ENCODE measurements around the gene PIK3R6. TPM values are rescaled to one million over a fixed set of nuclear protein-coding genes. Genes with fewer than 3 reads are reported as not detected.

Gene PIK3R6
- total and polyA plus RNA-seq, 2 of the 4 experiments (the other 2 are of a cell fraction) = not detected

DNA sequence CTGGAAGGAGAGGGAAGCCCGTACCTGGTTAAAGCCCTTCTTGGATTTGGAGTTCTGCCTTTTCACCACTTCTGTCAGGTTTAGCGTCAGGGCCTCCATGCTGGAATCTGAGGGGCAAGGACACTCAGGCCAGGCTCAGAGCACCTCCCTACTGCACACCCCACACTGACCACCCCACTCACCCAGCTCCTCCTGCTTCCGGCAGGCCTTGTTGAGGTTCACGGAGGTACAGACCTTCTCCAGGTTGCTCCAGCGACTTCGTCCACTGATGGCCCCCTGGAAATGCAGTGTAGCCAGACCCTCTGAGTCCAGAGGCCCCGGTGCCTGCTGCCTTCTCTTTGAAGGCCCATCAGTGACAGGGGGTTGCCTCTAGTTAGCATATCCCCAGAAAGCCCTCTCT, 14.1 kb upstream of the PIK3R6 start:
- no peak overlapping the region for H4K8ac ChIP-seq (ENCODE audit: low read depth in 2 of 2, low read length in 2 of 2)
- in situ Hi-C loops (cut with MboI; ENCODE audit: low sequenced_read_pairs) = no loop called here

More for the DNA sequence above, 14.1 kb upstream of the PIK3R6 start:
- no peak overlapping the region for H2AK9ac ChIP-seq (replicated peaks; ENCODE audit: low read depth, low read length, poor library complexity)
- WGBS, 2 experiments (ENCODE audit: extremely low coverage in 2 of 2, insufficient read length in 1 of 2) = no CpG with 5 or more reads among the region's 7 CpGs
- no peak overlapping the region for H3K23ac ChIP-seq (ENCODE audit: low read depth, low read length)
- DNase-seq (no peak), ATAC-seq (ENCODE audit: low read depth) (no peak)
- ChIA-PET POLR2A (ENCODE audit: unreplicated experiment) (no interaction called here), CTCF (no interaction called here)
- H3K4ac ChIP-seq (ENCODE audit: low read depth, low read length) = no peak overlapping the region
- BruUV-seq (replicated peaks) = no TSS peak
- intact Hi-C loops (cut with micrococcal nuclease) (no loop called here), dilution Hi-C loops (cut with HindIII; ENCODE audit: low sequenced_read_pairs, unreplicated experiment) (no loop called here)
- no peaks in the 10 kb centered on the region for H3K4me1 ChIP-seq (ENCODE audit: control insufficient read depth, insufficient read depth, low read length)
- no peaks in the 10 kb centered on the region for H4K20me1 ChIP-seq (ENCODE audit: insufficient read depth, low read length)
- no peak overlapping the region for H2BK5ac ChIP-seq (ENCODE audit: low read depth, low read length, poor library complexity, severe bottlenecking)
- no peak overlapping the region for H3K4me3 ChIP-seq (ENCODE audit: insufficient read depth, low read depth, low read length)
- H3K56ac ChIP-seq (ENCODE audit: extremely low read depth, insufficient read depth, low read length) = no peak overlapping the region
- no peak overlapping the region for H2AK5ac ChIP-seq (ENCODE audit: low read depth, low read length)
- H3K18ac ChIP-seq (ENCODE audit: low read depth, low read length) = no peak overlapping the region
- no peaks in the 10 kb centered on the region for H3K9me1 ChIP-seq (ENCODE audit: insufficient read depth, low read length)
- H3K9ac ChIP-seq (ENCODE audit: low read depth, low read length) = no peak overlapping the region
- TF ChIP-seq MXI1 (IDR thresholded peaks at IDR 0.05; ENCODE audit: borderline replicate concordance, low read depth, low read length) (no peak), MAFK (IDR thresholded peaks at IDR 0.05; ENCODE audit: low read depth, low read length) (no peak)
- TF ChIP-seq, protein P1, sequence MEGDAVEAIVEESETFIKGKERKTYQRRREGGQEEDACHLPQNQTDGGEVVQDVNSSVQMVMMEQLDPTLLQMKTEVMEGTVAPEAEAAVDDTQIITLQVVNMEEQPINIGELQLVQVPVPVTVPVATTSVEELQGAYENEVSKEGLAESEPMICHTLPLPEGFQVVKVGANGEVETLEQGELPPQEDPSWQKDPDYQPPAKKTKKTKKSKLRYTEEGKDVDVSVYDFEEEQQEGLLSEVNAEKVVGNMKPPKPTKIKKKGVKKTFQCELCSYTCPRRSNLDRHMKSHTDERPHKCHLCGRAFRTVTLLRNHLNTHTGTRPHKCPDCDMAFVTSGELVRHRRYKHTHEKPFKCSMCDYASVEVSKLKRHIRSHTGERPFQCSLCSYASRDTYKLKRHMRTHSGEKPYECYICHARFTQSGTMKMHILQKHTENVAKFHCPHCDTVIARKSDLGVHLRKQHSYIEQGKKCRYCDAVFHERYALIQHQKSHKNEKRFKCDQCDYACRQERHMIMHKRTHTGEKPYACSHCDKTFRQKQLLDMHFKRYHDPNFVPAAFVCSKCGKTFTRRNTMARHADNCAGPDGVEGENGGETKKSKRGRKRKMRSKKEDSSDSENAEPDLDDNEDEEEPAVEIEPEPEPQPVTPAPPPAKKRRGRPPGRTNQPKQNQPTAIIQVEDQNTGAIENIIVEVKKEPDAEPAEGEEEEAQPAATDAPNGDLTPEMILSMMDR (conservative IDR thresholded peaks at IDR 0.05; ENCODE audit: low read depth, low read length) = no peak
- no peaks in the 10 kb centered on the region; the same call in 1 of the 2 replicates for H3K9me3 ChIP-seq (ENCODE audit: control insufficient read depth, insufficient read depth, low read length)
- H2AFZ ChIP-seq (replicated peaks; ENCODE audit: low read length, poor library complexity) = no peak overlapping the region
- H2BK120ac ChIP-seq (ENCODE audit: low read depth, low read length) = no peak overlapping the region
- H3K36me3 ChIP-seq (ENCODE audit: control insufficient read depth, insufficient read depth, low read length) = no peaks in the 10 kb centered on the region
- H4K91ac ChIP-seq (ENCODE audit: insufficient read depth, low read depth, low read length) = no peak overlapping the region
- H2BK20ac ChIP-seq (ENCODE audit: low read depth, low read length) = no peak overlapping the region
- no peak overlapping the region for H3K27ac ChIP-seq (ENCODE audit: insufficient read depth, low read length)
- H3K4me2 ChIP-seq (ENCODE audit: low read depth, low read length) = no peak overlapping the region
- no peak overlapping the region for H2BK15ac ChIP-seq (ENCODE audit: low read depth, low read length)
- no peak overlapping the region for H4K5ac ChIP-seq (ENCODE audit: low read depth, low read length)
- H3K14ac ChIP-seq (replicated peaks; ENCODE audit: low read depth, low read length) = no peak overlapping the region
- no peaks in the 10 kb centered on the region for H3K79me1 ChIP-seq (ENCODE audit: low read depth in 1 of 2, low read length in 2 of 2)
- no peaks in the 10 kb centered on the region; the same call in 1 of the 2 replicates for H3K27me3 ChIP-seq (ENCODE audit: control insufficient read depth, insufficient read depth, low read length)
